Osteoblast (primary cell): ENCODE measurements around the gene FNBP1L. TPM values are rescaled to one million over a fixed set of nuclear protein-coding genes. Genes with fewer than 3 reads are reported as not detected.

Source experiments
- DNase-seq: peaks from one replicate; pipeline ENCODE4 v3.0.0; 2011; ENCODE audit warnings: low spot score, mixed read lengths; ENCODE audit not compliant: insufficient read length; ENCODE audit errors: missing footprints
- H2AFZ ChIP-seq: 2 replicates; pipeline ENCODE4 v1.6.0; 2011; ENCODE audit warnings: mild to moderate bottlenecking, low read length
- H3K27ac ChIP-seq: 2 replicates; pipeline ENCODE4 v1.5.1; 2011; ENCODE audit warnings: mild to moderate bottlenecking, low read depth, low read length, moderate library complexity
- H3K27me3 ChIP-seq: 2 replicates; pipeline ENCODE4 v1.6.0; 2012; ENCODE audit warnings: mild to moderate bottlenecking, control low read depth, inconsistent platforms, low read length, moderate library complexity; ENCODE audit not compliant: insufficient read depth
- H3K36me3 ChIP-seq: 2 replicates; pipeline ENCODE4 v1.5.1; 2011; ENCODE audit warnings: mild to moderate bottlenecking, low read length, control low read depth, moderate library complexity; ENCODE audit not compliant: insufficient read depth
- H3K4me1 ChIP-seq: 2 replicates; pipeline ENCODE4 v1.5.1; 2011; ENCODE audit warnings: mild to moderate bottlenecking, low read length, control low read depth, moderate library complexity; ENCODE audit not compliant: insufficient read depth
- H3K4me2 ChIP-seq: 2 replicates; pipeline ENCODE4 v1.6.0; 2011; ENCODE audit warnings: mild to moderate bottlenecking, low read length; ENCODE audit not compliant: insufficient read depth
- H3K4me3 ChIP-seq: fragments of 200-600 bp; sonication (generic); 3 replicates; pipeline ENCODE4 v1.5.1; 2012; ENCODE audit warnings: mild to moderate bottlenecking, low read length, inconsistent platforms; ENCODE audit not compliant: insufficient read depth
- H3K79me2 ChIP-seq: 2 replicates; pipeline ENCODE4 v1.6.0; 2012; ENCODE audit warnings: mild to moderate bottlenecking, low read length, control low read depth, inconsistent platforms; ENCODE audit not compliant: insufficient read depth
- H3K9me3 ChIP-seq: 2 replicates; pipeline ENCODE4 v1.5.1; 2011; ENCODE audit warnings: low read depth, low read length, control low read depth
- H4K20me1 ChIP-seq: 2 replicates; pipeline ENCODE4 v1.6.0; 2012; ENCODE audit warnings: mild to moderate bottlenecking, low read length, control low read depth; ENCODE audit not compliant: insufficient read depth
- CTCF ChIP-seq: IDR thresholded peaks from 2 replicates; pipeline ENCODE4 v1.5.1; 2011; ENCODE audit warnings: mild to moderate bottlenecking, low read depth, low read length, moderate library complexity; ENCODE audit errors: extremely low read depth
- total RNA-seq: library from RNA; depleted of rRNA; stranded (reverse); fragments of >200 nt; gene quantifications from 2 replicates; pipeline ENCODE4 v1.2.3, GENCODE V29; 2012

FNBP1L gene
- total RNA-seq, 1 donor, result 8.7 TPM

- no peak for DNase-seq
- no peak overlapping the region for H3K4me3 ChIP-seq
- no peak overlapping the region for H3K27ac ChIP-seq
- H3K79me2 ChIP-seq, result no peaks in the 10 kb centered on the region
- no peaks in the 10 kb centered on the region for H3K36me3 ChIP-seq
- no peaks in the 10 kb centered on the region for H3K27me3 ChIP-seq
- no peaks in the 10 kb centered on the region for H3K4me1 ChIP-seq
- TF ChIP-seq CTCF, result no peak
- no peaks in the 10 kb centered on the region for H4K20me1 ChIP-seq
- no peaks in the 10 kb centered on the region for H3K9me3 ChIP-seq
- H2AFZ ChIP-seq, result no peak overlapping the region
- H3K4me2 ChIP-seq, result no peak overlapping the region
These were observed 73.7 kb downstream of the FNBP1L start for GRCh38 chr1:93521618-93522017.

- Histone ChIP-seq H3K27ac (no peak overlapping the region), H3K79me2 (no peaks in the 10 kb centered on the region), H3K27me3 (no peaks in the 10 kb centered on the region), H2AFZ (no peak overlapping the region), H4K20me1 (no peaks in the 10 kb centered on the region), H3K4me2 (no peak overlapping the region), H3K4me3 (no peak overlapping the region), H3K36me3 (no peaks in the 10 kb centered on the region), H3K9me3 (no peaks in the 10 kb centered on the region), H3K4me1 (no peaks in the 10 kb centered on the region)
- no peak for TF ChIP-seq CTCF
- no peak for DNase-seq
These were observed 74.8 kb downstream of the FNBP1L start for GRCh38 chr1:93522721-93523120.

GRCh38 chr1:93525431-93525830 lies 77.5 kb downstream of the FNBP1L start:
- DNase-seq, result no peak
- no peak overlapping the region for H3K4me2 ChIP-seq

GRCh38 chr1:93526431-93526830 lies 78.5 kb downstream of the FNBP1L start:
- Histone ChIP-seq H3K4me2 (no peak overlapping the region), H4K20me1 (no peaks in the 10 kb centered on the region), H3K36me3 (no peaks in the 10 kb centered on the region), H3K4me1 (no peaks in the 10 kb centered on the region), H3K4me3 (no peak overlapping the region), H3K27ac (no peak overlapping the region), H3K9me3 (no peaks in the 10 kb centered on the region), H3K27me3 (no peaks in the 10 kb centered on the region), H3K79me2 (no peaks in the 10 kb centered on the region), H2AFZ (no peak overlapping the region)
- no peak for DNase-seq
- no peak for TF ChIP-seq CTCF

More at GRCh38 chr1:93525431-93525830, 77.5 kb downstream of the FNBP1L start:
- Histone ChIP-seq H3K36me3 (no peaks in the 10 kb centered on the region), H3K9me3 (no peaks in the 10 kb centered on the region), H3K79me2 (no peaks in the 10 kb centered on the region), H3K27ac (no peak overlapping the region), H3K4me1 (no peaks in the 10 kb centered on the region), H3K4me3 (no peak overlapping the region), H3K27me3 (no peaks in the 10 kb centered on the region), H4K20me1 (no peaks in the 10 kb centered on the region), H2AFZ (no peak overlapping the region)
- no peak for TF ChIP-seq CTCF
